Measurements from ENCODE around the gene S100A3.
"Not testable (repeated sequence)": the region's sequence is repeated elsewhere in the genome, so short reads cannot be mapped to it uniquely, and the experiment has no call there.

Gene S100A3

GRCh38 chr1:153548722-153549688 is at the start of gene S100A3:
TSS of gene S100A3 (minus strand) at chr1:153549258. CDS start at chr1:153548485, 773 bp downstream.
- no peak for DNase-seq

GRCh38 chr1:153598309-153599172 is 49.5 kb upstream of the S100A3 start:
- DNase-seq, result no peak

- no peak for DNase-seq
Measured at GRCh38 chr1:153597206-153597605, 48.1 kb upstream of the S100A3 start.

GRCh38 chr1:153592748-153593147 is 43.7 kb upstream of the S100A3 start:
- DNase-seq, result no peak

GRCh38 chr1:153588482-153588881 is 39.4 kb upstream of the S100A3 start:
- DNase-seq, result no peak

GRCh38 chr1:153588033-153588432 is 39.0 kb upstream of the S100A3 start:
- not testable (repeated sequence) for DNase-seq

GRCh38 chr1:153587314-153587713 is 38.3 kb upstream of the S100A3 start:
- no peak for DNase-seq

DNA sequence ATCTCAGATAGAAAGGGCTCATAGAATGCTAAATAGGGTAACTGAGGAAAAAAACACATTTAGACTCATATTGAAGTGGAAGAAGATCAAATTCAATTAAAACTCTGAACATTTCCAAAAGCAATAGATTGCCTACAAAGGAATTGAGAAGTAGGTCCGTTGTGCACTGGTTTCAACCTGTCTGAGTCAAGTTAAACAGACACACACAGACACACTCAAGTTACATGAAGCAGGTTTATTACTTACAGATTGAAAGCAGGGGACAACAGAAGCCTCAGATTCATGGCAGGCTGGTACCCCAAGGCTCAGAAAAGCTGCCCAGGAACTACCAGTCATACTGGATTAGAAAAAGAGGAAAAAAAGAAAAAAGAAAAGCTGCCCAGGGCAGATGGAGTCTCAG is 37.3 kb upstream of the S100A3 start:
- no peak for DNase-seq

DNA sequence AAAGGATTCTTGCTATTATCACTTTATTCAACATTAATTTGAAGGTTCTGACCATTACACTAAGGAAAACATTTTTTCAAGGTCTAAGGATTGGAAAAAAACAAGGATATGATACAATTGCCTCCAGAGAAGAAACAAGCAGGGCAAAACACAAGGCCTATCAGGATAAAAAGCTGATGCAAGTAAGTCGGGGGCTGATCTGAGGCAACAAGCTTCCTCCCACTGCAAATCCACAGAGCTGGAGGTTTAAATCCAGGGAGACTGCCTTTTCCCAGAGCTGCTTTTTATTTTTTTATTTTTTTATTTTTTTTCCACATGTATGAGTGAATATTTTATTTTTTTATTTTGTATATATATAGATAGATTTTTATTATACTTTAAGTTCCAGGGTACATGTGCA is 35.9 kb upstream of the S100A3 start:
- no peak for DNase-seq

DNA sequence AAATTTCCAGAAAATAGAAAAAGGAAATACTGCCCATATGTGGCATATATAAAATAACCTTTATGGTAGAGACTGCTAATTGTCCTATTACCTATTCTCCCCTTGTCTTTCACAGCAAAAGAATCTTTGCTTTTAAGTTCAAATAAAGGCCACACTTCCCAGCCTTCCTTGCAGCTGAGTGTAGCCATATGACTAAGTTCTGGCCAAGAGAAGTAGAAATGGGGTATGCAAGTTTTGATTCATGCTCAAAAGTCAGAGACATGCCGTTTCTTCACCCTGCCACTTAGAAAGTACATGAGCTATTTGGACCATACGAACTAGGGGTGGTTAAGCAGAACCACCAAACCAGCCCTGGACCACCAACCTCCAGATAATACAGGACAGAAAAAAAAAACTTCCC is 34.9 kb upstream of the S100A3 start:
- no peak for DNase-seq

GRCh38 chr1:153583514-153583913 is 34.5 kb upstream of the S100A3 start:
- DNase-seq, result not testable (repeated sequence)

GRCh38 chr1:153582836-153583235 is 33.8 kb upstream of the S100A3 start:
- not testable (repeated sequence) for DNase-seq

- no peak for DNase-seq
Measured at GRCh38 chr1:153578936-153579335, 29.9 kb upstream of the S100A3 start.

DNA sequence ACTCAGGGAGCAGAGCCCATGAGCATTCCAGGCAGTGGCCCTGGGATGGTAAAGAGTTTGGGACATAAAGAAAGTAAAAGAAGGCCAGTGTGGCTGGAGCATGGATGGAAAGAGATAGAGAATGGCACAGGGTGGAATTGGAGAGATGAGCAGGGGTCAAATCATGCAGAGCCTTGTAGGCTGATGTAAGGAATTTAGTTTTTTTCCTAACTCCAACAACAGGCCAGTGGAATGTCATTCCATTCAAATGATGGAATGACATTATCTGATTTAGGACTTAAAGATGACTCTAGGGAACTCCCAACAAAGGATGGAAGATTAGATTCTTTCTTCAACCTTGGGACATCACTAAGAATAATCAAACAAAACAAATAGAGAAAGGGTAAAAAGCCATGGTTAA is 29.4 kb upstream of the S100A3 start:
- DNase-seq, result no peak

DNA sequence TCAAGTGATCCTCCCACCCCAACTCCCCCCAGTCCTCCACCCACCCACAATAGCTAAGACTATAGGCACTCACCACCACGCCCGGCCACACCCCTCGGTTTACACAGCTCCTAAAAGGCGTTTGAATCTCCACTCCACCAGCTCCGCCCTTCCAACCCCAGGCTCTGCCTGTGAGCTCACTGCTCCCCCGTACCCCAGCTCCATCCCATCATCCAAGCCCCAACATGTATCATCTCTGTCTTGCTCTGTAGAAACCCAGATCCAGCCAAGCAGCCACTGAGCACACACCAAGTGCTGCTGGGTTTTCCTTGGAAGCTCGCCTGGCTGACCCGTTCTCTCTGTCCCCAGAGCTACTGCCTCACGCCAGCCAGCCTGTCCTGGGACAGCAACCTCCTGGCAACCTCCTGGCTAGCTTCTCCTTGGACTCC is 28.6 kb upstream of the S100A3 start:
- no peak for DNase-seq

- DNase-seq, result no peak
Measured at GRCh38 chr1:153577138-153577537, 28.1 kb upstream of the S100A3 start.

DNA sequence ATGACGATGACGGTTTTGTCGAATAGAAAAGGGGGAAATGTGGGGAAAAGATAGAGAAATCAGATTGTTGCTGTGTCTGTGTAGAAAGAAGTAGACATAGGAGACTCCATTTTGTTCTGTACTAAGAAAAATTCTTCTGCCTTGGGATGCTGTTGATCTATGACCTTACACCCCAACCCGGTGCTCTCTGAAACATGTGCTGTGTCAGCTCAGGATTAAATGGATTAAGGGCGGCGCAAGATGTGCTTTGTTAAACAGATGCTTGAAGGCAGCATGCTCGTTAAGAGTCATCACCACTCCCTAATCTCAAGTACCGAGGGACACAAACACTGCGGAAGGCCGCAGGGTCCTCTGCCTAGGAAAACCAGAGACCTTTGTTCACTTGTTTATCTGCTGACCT is 26.4 kb upstream of the S100A3 start:
- DNase-seq, result not testable (repeated sequence)

DNA sequence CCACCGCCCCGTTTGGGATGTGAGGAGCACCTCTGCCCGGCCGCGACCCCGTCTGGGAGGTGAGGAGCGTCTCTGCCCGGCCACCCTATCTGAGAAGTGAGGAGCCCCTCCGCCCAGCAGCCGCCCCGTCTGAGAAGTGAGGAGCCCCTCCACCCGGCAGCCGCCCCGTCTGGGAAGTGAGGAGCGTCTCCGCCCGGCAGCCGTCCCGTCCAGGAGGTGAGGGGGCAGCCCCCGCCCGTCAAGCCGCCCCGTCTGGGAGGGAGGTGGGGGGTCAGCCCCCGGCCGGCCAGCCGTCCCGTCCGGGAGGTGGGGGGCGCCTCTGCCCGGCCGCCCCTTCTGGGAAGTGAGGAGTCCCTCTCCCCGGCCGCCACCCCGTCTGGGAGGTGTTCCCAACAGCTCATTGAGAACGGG is 26.0 kb upstream of the S100A3 start:
- not testable (repeated sequence) for DNase-seq

- DNase-seq, result no peak
Measured at GRCh38 chr1:153573351-153573750, 24.3 kb upstream of the S100A3 start.

GRCh38 chr1:153572569-153573015 is 23.5 kb upstream of the S100A3 start:
- DNase-seq, result peak; percentile 74

- DNase-seq, result no peak
Measured at GRCh38 chr1:153571706-153572105, 22.6 kb upstream of the S100A3 start.

- DNase-seq, result no peak
Measured at GRCh38 chr1:153570874-153571273, 21.8 kb upstream of the S100A3 start.

- DNase-seq, result no peak
Measured at GRCh38 chr1:153569465-153569864, 20.4 kb upstream of the S100A3 start.
